K562 (cell line): ENCODE results near the gene YKT6. TPM values are rescaled to one million over a fixed set of nuclear protein-coding genes. Genes with fewer than 3 reads are reported as not detected.

Source experiments
- ATAC-seq: fragments of 200-7000 bp; cut with Tn5 transposase; 3 replicates; pipeline ENCODE4 v1.9.1; 2020; ENCODE audit warnings: moderate library complexity
- BruUV-seq: library from RNA; stranded (reverse); fragments of 400-500 nt; replicated peaks from 2 replicates; lab custom pipeline; 2021; lab: Mats Ljungman, UMichigan
- CTCF ChIA-PET: fragments of 300-600 bp; formaldehyde crosslinking; extraction: SDS; loops from one replicate; lab custom pipeline; 2021; ENCODE audit warnings: low intra/inter-chr PET ratio; lab: Yijun Ruan, JAX
- POLR2A ChIA-PET: fragments of 300-600, 350-650 bp; sonication (Branson Sonifier 250); formaldehyde crosslinking; extraction: SDS; loops from one replicate; lab custom pipeline; 2021; ENCODE audit warnings: antibody characterized with exemption, inconsistent platforms; lab: Yijun Ruan, JAX
- DNase-seq, 4 experiments: peaks; one replicate each; pipeline versions ENCODE4 v3.0.0 to v3.0.0-alpha.2; 2011 to 2018; ENCODE audit warnings: low spot score in 3 of 4, mixed read lengths in 3 of 4; ENCODE audit errors: extremely low read depth in 1 of 4
- FAIRE-seq: peaks from 2 replicates; lab custom pipeline; 2011; peaks lifted over from hg19 to GRCh38; lab: Jason Lieb, UNC
- H2AFZ ChIP-seq: 2 replicates; pipeline ENCODE4 v1.6.0; 2011; ENCODE audit warnings: low read depth, low read length, control low read depth, inconsistent platforms
- H3K27ac ChIP-seq: fragments of 200-600 bp; 3 replicates; pipeline ENCODE4 v1.8.0; 2011; ENCODE audit warnings: low read depth, mild to moderate bottlenecking, control low read depth, inconsistent platforms, low read length, moderate library complexity, mixed read lengths; ENCODE audit errors: extremely low read depth
- H3K27me3 ChIP-seq, 2 experiments: fragments of 300-600 bp in 1 of 2; 2 replicates in 1 of 2; 3 replicates in 1 of 2; pipeline versions ENCODE4 v1.6.0 to v1.8.0; 2011; ENCODE audit warnings: inconsistent platforms in 2 of 2, low read length in 2 of 2, mild to moderate bottlenecking in 1 of 2, mixed read lengths in 1 of 2, moderate library complexity in 1 of 2; ENCODE audit not compliant: control insufficient read depth in 2 of 2, insufficient read depth in 2 of 2
- H3K36me3 ChIP-seq: fragments of 300-600 bp; 3 replicates; pipeline ENCODE4 v1.8.0; 2011; ENCODE audit warnings: mild to moderate bottlenecking, low read length, inconsistent platforms; ENCODE audit not compliant: control insufficient read depth, insufficient read depth
- H3K4me1 ChIP-seq, 2 experiments: fragments of 200-600 bp in 1 of 2; replicated peaks in 1 of 2; 2 replicates in 1 of 2; 3 replicates in 1 of 2; pipeline versions ENCODE4 v1.5.1 to v1.8.0; 2011; ENCODE audit warnings: inconsistent platforms in 2 of 2, low read length in 2 of 2, mild to moderate bottlenecking in 1 of 2, mixed read lengths in 1 of 2, moderate library complexity in 1 of 2; ENCODE audit not compliant: control insufficient read depth in 2 of 2, insufficient read depth in 2 of 2
- H3K4me2 ChIP-seq: 2 replicates; pipeline ENCODE4 v1.6.1; 2011; ENCODE audit warnings: low read length, control low read depth, inconsistent platforms, mixed read lengths; ENCODE audit not compliant: insufficient read depth
- H3K4me3 ChIP-seq: fragments of 200-600 bp; sonication (generic), shearing (Covaris generic); 2 replicates; pipeline ENCODE4 v1.5.1; 2016; ENCODE audit warnings: control low read depth, inconsistent platforms
- H3K79me2 ChIP-seq: fragments of 200-600 bp; 3 replicates; pipeline ENCODE4 v1.8.0; 2011; ENCODE audit warnings: low read length, inconsistent platforms; ENCODE audit not compliant: control insufficient read depth, insufficient read depth
- H3K9ac ChIP-seq, 2 experiments: 2 replicates each; pipeline versions ENCODE4 v1.6.0 to v1.6.1; 2011; ENCODE audit warnings: low read depth in 2 of 2, low read length in 2 of 2, control low read depth in 1 of 2, inconsistent platforms in 1 of 2, mild to moderate bottlenecking in 1 of 2, mixed read lengths in 1 of 2; ENCODE audit not compliant: insufficient read depth in 1 of 2
- H3K9me1 ChIP-seq: one replicate; pipeline ENCODE4 v1.6.0; 2011; ENCODE audit warnings: inconsistent platforms, mild to moderate bottlenecking, low read length, moderate library complexity; ENCODE audit not compliant: control insufficient read depth, insufficient read depth
- H3K9me3 ChIP-seq: replicated peaks from 2 replicates; pipeline ENCODE4 v1.5.1; 2011; ENCODE audit warnings: low read depth, low read length, inconsistent platforms; ENCODE audit not compliant: control insufficient read depth, insufficient read depth
- H4K20me1 ChIP-seq: replicated peaks from 2 replicates; pipeline ENCODE4 v1.6.1; 2011; ENCODE audit warnings: low read length, inconsistent platforms, mixed read lengths; ENCODE audit not compliant: control insufficient read depth, insufficient read depth
- CSDE1 ChIP-seq, 2 experiments: fragments of 450-650 bp; IDR thresholded peaks; 2 replicates each; pipeline ENCODE4 v1.6.1; 2016; ENCODE audit warnings: mild to moderate bottlenecking in 1 of 2
- HNRNPH1 ChIP-seq: fragments of 200-400 bp; formaldehyde crosslinking; optimal IDR thresholded peaks from 2 replicates; pipeline ENCODE3; 2017; ENCODE audit warnings: low read depth, mild to moderate bottlenecking, low read length, moderate library complexity
- MEIS2 ChIP-seq: fragments of 450-650 bp; IDR thresholded peaks from 2 replicates; pipeline ENCODE4 v1.6.1; 2014; ENCODE audit warnings: mild to moderate bottlenecking; ENCODE audit not compliant: partially characterized antibody
- NR2C2 ChIP-seq, 2 experiments: fragments of 200-800 bp in 1 of 2; sonication (Bioruptor generic) in 1 of 2; sonication (generic) in 1 of 2; formaldehyde crosslinking in 1 of 2; IDR thresholded peaks; 2 replicates each; pipeline versions ENCODE4 v1.6.1 to v1.8.0; 2016 to 2022; ENCODE audit warnings: mild to moderate bottlenecking in 1 of 2, missing compliant biosample characterization in 1 of 2, missing genetic modification characterization in 1 of 2, missing genetic modification reagents in 1 of 2
- SIN3A ChIP-seq, 2 experiments: fragments of 150-350 bp in 1 of 2; IDR thresholded peaks; 2 replicates each; pipeline ENCODE4 v1.6.1; 2011 to 2016; ENCODE audit warnings: borderline replicate concordance in 2 of 2, low read depth in 2 of 2, low read length in 2 of 2, mild to moderate bottlenecking in 2 of 2, moderate library complexity in 2 of 2; ENCODE audit not compliant: control insufficient read depth in 1 of 2
- SIRT6 ChIP-seq: IDR thresholded peaks from one replicate; pipeline ENCODE4 v1.6.1; 2012; ENCODE audit warnings: low read depth, mild to moderate bottlenecking, control low read depth, inconsistent platforms, low read length, moderate library complexity
- SIX5 ChIP-seq, 2 experiments: IDR thresholded peaks; 2 replicates each; pipeline ENCODE4 v1.6.1; 2011; ENCODE audit warnings: low read length in 2 of 2, borderline replicate concordance in 1 of 2, low read depth in 1 of 2, mild to moderate bottlenecking in 1 of 2, moderate library complexity in 1 of 2; ENCODE audit not compliant: insufficient read depth in 1 of 2
- UBTF ChIP-seq, 2 experiments: IDR thresholded peaks; 2 replicates each; pipeline ENCODE4 v1.6.1; 2012; ENCODE audit warnings: improper control_type of control experiment in 2 of 2, low read depth in 2 of 2, low read length in 2 of 2, borderline replicate concordance in 1 of 2
- ZC3H8 ChIP-seq: fragments of 450-650 bp; IDR thresholded peaks from 2 replicates; pipeline ENCODE4 v1.6.1; 2017
- ZNF583 ChIP-seq: fragments of 250-450 bp; sonication (Bioruptor Pico); IDR thresholded peaks from 2 replicates; pipeline ENCODE4 v1.4.0; 2020
- WGBS: fragments of 100-300 bp; shearing (Covaris generic); methylation state at CpG from one replicate; pipeline ENCODE4 v1.1.6; 2016; ENCODE audit warnings: low coverage, mixed read lengths; ENCODE audit not compliant: insufficient coverage; ENCODE audit errors: missing lambda C conversion rate; 5-methylcytosine and 5-hydroxymethylcytosine counted together
- in situ Hi-C: fragments of 300-500 bp; cut with MboI; formaldehyde crosslinking; loops from 4 replicates; pipeline ENCODE4 v1.15.0; 2018; ENCODE audit warnings: inconsistent platforms, mixed read lengths
- intact Hi-C: fragments of 100-400 bp; cut with micrococcal nuclease; formaldehyde crosslinking; loops from 2 replicates; pipeline ENCODE4 v1.14.2; 2022
- polyA plus RNA-seq, 8 experiments: library from polyadenylated mRNA; depleted of rRNA in 4 of 8; stranded (reverse) in 5 of 8; unstranded in 3 of 8; fragments of >200 nt; fragmentation: Nextera tagmentation in 2 of 8; fragmentation: Illumina TruSeq in 1 of 8; extraction: Ambion mirVana in 2 of 8; extraction: Trizol in 1 of 8; gene quantifications; 2 replicates each; pipeline versions ENCODE4 v1.2.1 to v1.2.3, GENCODE V29; 2011 to 2014; ENCODE audit warnings: inconsistent platforms in 1 of 8, missing spikeins in 1 of 8
- total RNA-seq, 7 experiments: library from RNA; depleted of rRNA in 6 of 7; stranded (reverse); fragments of >200 nt in 6 of 7; fragmentation: Illumina TruSeq in 2 of 7; extraction: Trizol in 2 of 7; gene quantifications; 2 replicates each; pipeline versions ENCODE4 v1.2.1 to v1.2.3, GENCODE V29; 2011 to 2021; ENCODE audit warnings: low replicate concordance in 1 of 7

The YKT6 gene
- total and polyA plus RNA-seq, 9 of the 15 experiments (the other 6 are each of a cell fraction or from before 2014, with no cell fraction given) = 1.6 to 90.6 (median 75.1) TPM

- TF ChIP-seq ZNF583 (CRISPR knock-in tag) (no peak), MEIS2 (peak; percentile 66), CSDE1 (IDR thresholded peaks at IDR 0.05) (no peak), NR2C2 (CRISPR knock-in tag; IDR thresholded peaks at IDR 0.05) (no peak), NR2C2 (tag; IDR thresholded peaks at IDR 0.05) (no peak)
Observed at GRCh38 chr7:44249639-44250234, 49.0 kb downstream of the YKT6 start (continued).

GRCh38 chr7:44251269-44251668 lies 50.5 kb downstream of the YKT6 start:
- peaks cover 4% of the 10 kb centered on the region for H3K9me1 ChIP-seq
- H3K27me3 ChIP-seq = peaks cover 7 to 27% of the 10 kb centered on the region in 2 experiments; a peak in 4 of 5 replicates
- TF ChIP-seq UBTF (IDR thresholded peaks at IDR 0.05; ENCODE audit: borderline replicate concordance in 1 of 2, low read depth in 2 of 2, low read length in 2 of 2) (no peak), ZC3H8 (no peak), SIX5 (IDR thresholded peaks at IDR 0.05; ENCODE audit: borderline replicate concordance in 1 of 2, insufficient read depth in 1 of 2, low read depth in 1 of 2, low read length in 2 of 2) (no peak), HNRNPH1 (no peak), SIN3A (IDR thresholded peaks at IDR 0.05; ENCODE audit: borderline replicate concordance in 2 of 2, control insufficient read depth in 1 of 2, low read depth in 2 of 2, low read length in 2 of 2) (no peak), SIRT6 (no peak)
- no peak overlapping the region for H3K27ac ChIP-seq
- no peak overlapping the region for H2AFZ ChIP-seq
- ChIA-PET CTCF (no interaction called here), POLR2A (no interaction called here)
- H3K4me1 ChIP-seq = peaks cover 0 to 12% of the 10 kb centered on the region in 2 experiments; a peak in 2 of 5 replicates
- ATAC-seq (no peak), FAIRE-seq (no peak), DNase-seq (no peak)
- 3% methylated on average over 6 of the region's 10 CpGs for WGBS
- no TSS peak for BruUV-seq
- no peak overlapping the region; a peak in 1 of 4 replicates for H3K9ac ChIP-seq
- no peaks in the 10 kb centered on the region for H3K36me3 ChIP-seq
- no peaks in the 10 kb centered on the region for H3K79me2 ChIP-seq
- H4K20me1 ChIP-seq = peaks cover 5% of the 10 kb centered on the region
- in situ Hi-C loops (no loop called here), intact Hi-C loops (no loop called here)
- H3K4me2 ChIP-seq = no peak overlapping the region
- H3K4me3 ChIP-seq = no peak overlapping the region
- H3K9me3 ChIP-seq = no peaks in the 10 kb centered on the region
